WTC11 (cell line): ENCODE data around the gene ADGRF3.

Experiments used
- CREM ChIP-seq: sonication (generic); formaldehyde crosslinking; IDR thresholded peaks from 2 replicates; pipeline ENCODE4 v1.8.1; 2022; ENCODE audit warnings: mild to moderate bottlenecking, missing genetic modification reagents, moderate library complexity
- CTCF ChIP-seq: fragments of 200-600 bp; IDR thresholded peaks from 2 replicates; pipeline ENCODE4 v1.8.0; 2022; ENCODE audit warnings: antibody characterized with exemption
- ESRRA ChIP-seq: sonication (generic); formaldehyde crosslinking; IDR thresholded peaks from 2 replicates; pipeline ENCODE4 v1.8.1; 2022; ENCODE audit warnings: mild to moderate bottlenecking, missing genetic modification reagents, borderline replicate concordance
- JUN ChIP-seq: sonication (generic); formaldehyde crosslinking; IDR thresholded peaks from 2 replicates; pipeline ENCODE4 v1.8.0; 2023; ENCODE audit warnings: mild to moderate bottlenecking, missing genetic modification reagents
- NR1H2 ChIP-seq: sonication (generic); formaldehyde crosslinking; IDR thresholded peaks from 2 replicates; pipeline ENCODE4 v1.9.0; 2021; ENCODE audit warnings: mild to moderate bottlenecking, moderate library complexity, missing genetic modification reagents
- ZNF138 ChIP-seq: sonication (generic); formaldehyde crosslinking; conservative IDR thresholded peaks from 2 replicates; pipeline ENCODE4 v1.8.1; 2022; ENCODE audit warnings: mild to moderate bottlenecking, moderate library complexity, missing genetic modification reagents

GRCh38 chr2:26318950-26319349 is 27.6 kb downstream of the ADGRF3 start:
- no peak for TF ChIP-seq CREM (CRISPR knock-in tag)
- TF ChIP-seq ESRRA (CRISPR knock-in tag): no peak
- TF ChIP-seq JUN: no peak
- no peak for TF ChIP-seq CTCF
- TF ChIP-seq ZNF138 (CRISPR knock-in tag): no peak
- TF ChIP-seq NR1H2 (CRISPR knock-in tag): no peak
